ENCODE measurements around the gene PLCH1.

DNA sequence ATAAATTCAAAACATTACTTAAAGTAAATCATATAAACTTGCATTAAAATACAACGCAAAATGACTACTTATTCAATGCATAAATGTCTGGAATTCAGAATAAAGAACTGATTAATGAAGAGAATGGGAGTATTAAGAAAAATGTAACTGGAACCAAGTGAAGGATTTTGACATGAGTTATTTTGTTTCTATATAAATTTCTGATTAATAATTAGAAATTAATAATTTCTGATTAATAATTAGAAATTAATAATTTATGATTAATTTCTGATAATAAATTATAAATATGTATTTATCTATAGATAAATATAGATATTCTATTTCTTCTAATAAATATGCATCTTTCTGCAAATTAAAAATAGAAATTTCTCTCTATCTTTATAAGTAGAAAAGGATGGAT is 291.4 kb downstream of the PLCH1 start:
- TF ChIP-seq, protein P1, sequence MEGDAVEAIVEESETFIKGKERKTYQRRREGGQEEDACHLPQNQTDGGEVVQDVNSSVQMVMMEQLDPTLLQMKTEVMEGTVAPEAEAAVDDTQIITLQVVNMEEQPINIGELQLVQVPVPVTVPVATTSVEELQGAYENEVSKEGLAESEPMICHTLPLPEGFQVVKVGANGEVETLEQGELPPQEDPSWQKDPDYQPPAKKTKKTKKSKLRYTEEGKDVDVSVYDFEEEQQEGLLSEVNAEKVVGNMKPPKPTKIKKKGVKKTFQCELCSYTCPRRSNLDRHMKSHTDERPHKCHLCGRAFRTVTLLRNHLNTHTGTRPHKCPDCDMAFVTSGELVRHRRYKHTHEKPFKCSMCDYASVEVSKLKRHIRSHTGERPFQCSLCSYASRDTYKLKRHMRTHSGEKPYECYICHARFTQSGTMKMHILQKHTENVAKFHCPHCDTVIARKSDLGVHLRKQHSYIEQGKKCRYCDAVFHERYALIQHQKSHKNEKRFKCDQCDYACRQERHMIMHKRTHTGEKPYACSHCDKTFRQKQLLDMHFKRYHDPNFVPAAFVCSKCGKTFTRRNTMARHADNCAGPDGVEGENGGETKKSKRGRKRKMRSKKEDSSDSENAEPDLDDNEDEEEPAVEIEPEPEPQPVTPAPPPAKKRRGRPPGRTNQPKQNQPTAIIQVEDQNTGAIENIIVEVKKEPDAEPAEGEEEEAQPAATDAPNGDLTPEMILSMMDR (IDR thresholded peaks at IDR 0.05), result no peak
- TF ChIP-seq POLR2A (IDR thresholded peaks at IDR 0.05), result no peak
- TF ChIP-seq EP300 (IDR thresholded peaks at IDR 0.05), result no peak
